Astrocyte (in vitro differentiated cells and primary cell): ENCODE data around the gene KCNN3. TPM values are rescaled to one million over a fixed set of nuclear protein-coding genes. Genes with fewer than 3 reads are reported as not detected.
A peak's percentile ranks its signal among the peaks of the same experiment; 100 is the strongest.

Source experiments
- DNase-seq: peaks from one replicate; pipeline ENCODE4 v3.0.0-alpha.2; 2010; ENCODE audit warnings: low read depth
- FAIRE-seq: peaks from 2 replicates; lab custom pipeline; 2011; peaks lifted over from hg19 to GRCh38; lab: Jason Lieb, UNC
- H2AFZ ChIP-seq: 2 replicates; pipeline ENCODE4 v1.6.0; 2012; ENCODE audit warnings: low read depth, low read length, inconsistent platforms
- H3K27ac ChIP-seq: 2 replicates; pipeline ENCODE4 v1.5.1; 2011; ENCODE audit warnings: low read depth, low read length, inconsistent platforms
- H3K27me3 ChIP-seq: 2 replicates; pipeline ENCODE4 v1.6.0; 2011; ENCODE audit warnings: low read length, inconsistent platforms; ENCODE audit not compliant: insufficient read depth
- H3K36me3 ChIP-seq: 2 replicates; pipeline ENCODE4 v1.5.1; 2011; ENCODE audit warnings: low read length, inconsistent platforms; ENCODE audit not compliant: insufficient read depth
- H3K4me1 ChIP-seq: 2 replicates; pipeline ENCODE4 v1.5.1; 2011; ENCODE audit warnings: low read length, inconsistent platforms; ENCODE audit not compliant: insufficient read depth
- H3K4me2 ChIP-seq: 2 replicates; pipeline ENCODE4 v1.6.0; 2012; ENCODE audit warnings: low read length, inconsistent platforms
- H3K4me3 ChIP-seq: 2 replicates; pipeline ENCODE4 v1.5.1; 2011; ENCODE audit warnings: low read depth, mild to moderate bottlenecking, low read length, inconsistent platforms; ENCODE audit not compliant: insufficient read depth
- H3K79me2 ChIP-seq: 2 replicates; pipeline ENCODE4 v1.6.0; 2012; ENCODE audit warnings: mild to moderate bottlenecking, low read length, inconsistent platforms; ENCODE audit not compliant: insufficient read depth
- H3K9ac ChIP-seq: 2 replicates; pipeline ENCODE4 v1.6.0; 2012; ENCODE audit warnings: mild to moderate bottlenecking, low read length, inconsistent platforms
- H3K9me3 ChIP-seq: 2 replicates; pipeline ENCODE4 v1.5.1; 2012; ENCODE audit warnings: low read depth, mild to moderate bottlenecking, low read length, inconsistent platforms; ENCODE audit not compliant: insufficient read depth
- H4K20me1 ChIP-seq: 2 replicates; pipeline ENCODE4 v1.6.0; 2012; ENCODE audit warnings: low read length, inconsistent platforms; ENCODE audit not compliant: insufficient read depth
- H3K27ac Mint-ChIP-seq: one replicate; pipeline ENCODE4 v1.8.0; 2021; ENCODE audit warnings: mild to moderate bottlenecking, mixed read lengths; ENCODE audit not compliant: unreplicated experiment
- H3K27me3 Mint-ChIP-seq: one replicate; pipeline ENCODE4 v1.8.0; 2021; ENCODE audit warnings: low read depth, mixed read lengths; ENCODE audit not compliant: unreplicated experiment
- H3K36me3 Mint-ChIP-seq: one replicate; pipeline ENCODE4 v1.8.0; 2021; ENCODE audit warnings: low read depth, mixed read lengths; ENCODE audit not compliant: unreplicated experiment
- H3K4me1 Mint-ChIP-seq: one replicate; pipeline ENCODE4 v1.8.0; 2021; ENCODE audit warnings: low read depth, mixed read lengths; ENCODE audit not compliant: unreplicated experiment
- H3K4me3 Mint-ChIP-seq: one replicate; pipeline ENCODE4 v1.8.0; 2021; ENCODE audit warnings: mild to moderate bottlenecking, moderate library complexity, mixed read lengths; ENCODE audit not compliant: unreplicated experiment
- H3K9me3 Mint-ChIP-seq: one replicate; pipeline ENCODE4 v1.8.0; 2021; ENCODE audit warnings: mild to moderate bottlenecking, mixed read lengths; ENCODE audit not compliant: unreplicated experiment
- CTCF ChIP-seq: IDR thresholded peaks from 2 replicates; pipeline ENCODE4 v1.5.1; 2011; ENCODE audit warnings: low read depth, mild to moderate bottlenecking, inconsistent platforms, low read length, moderate library complexity; ENCODE audit not compliant: insufficient read depth
- EZH2 ChIP-seq: IDR thresholded peaks from 2 replicates; pipeline ENCODE4 v1.6.1; 2012; ENCODE audit warnings: mild to moderate bottlenecking, low read length, inconsistent platforms; ENCODE audit not compliant: insufficient read depth
- total RNA-seq: library from RNA; stranded (reverse); gene quantifications from 2 replicates; pipeline ENCODE4 v1.2.1, GENCODE V29; 2021

The KCNN3 gene
- total RNA-seq, 1 donor from 2014 or later, result 0.66 TPM

GRCh38 chr1:154768456-154769125, 101.5 kb downstream of the KCNN3 start:
- no peak overlapping the region for H2AFZ ChIP-seq
- peak overlapping the region; percentile 57 for H3K9ac ChIP-seq
- H3K79me2 ChIP-seq, result no peaks in the 10 kb centered on the region
- peaks cover 11% of the 10 kb centered on the region for H3K27me3 ChIP-seq
- Mint-ChIP-seq H3K36me3 (no peaks in the 10 kb centered on the region), H3K9me3 (no peaks in the 10 kb centered on the region), H3K4me1 (peaks cover 7% of the 10 kb centered on the region), H3K27ac (peak overlapping the region; percentile 72), H3K4me3 (no peak overlapping the region), H3K27me3 (peaks cover 22% of the 10 kb centered on the region)
- H3K4me1 ChIP-seq, result peaks cover 7% of the 10 kb centered on the region
- DNase-seq, result no peak
- H4K20me1 ChIP-seq, result no peaks in the 10 kb centered on the region
- no peaks in the 10 kb centered on the region for H3K9me3 ChIP-seq
- FAIRE-seq, result no peak
- peak overlapping the region; percentile 49 for H3K27ac ChIP-seq
- no peak overlapping the region for H3K4me2 ChIP-seq
- no peak overlapping the region for H3K4me3 ChIP-seq
- no peaks in the 10 kb centered on the region for H3K36me3 ChIP-seq
- TF ChIP-seq CTCF, result no peak
- TF ChIP-seq EZH2, result no peak

GRCh38 chr1:154767315-154768240, 102.5 kb downstream of the KCNN3 start:
- Mint-ChIP-seq H3K27me3 (peaks cover 16% of the 10 kb centered on the region), H3K4me3 (no peak overlapping the region), H3K4me1 (peaks cover 7% of the 10 kb centered on the region), H3K27ac (peak overlapping the region; percentile 99), H3K9me3 (no peaks in the 10 kb centered on the region), H3K36me3 (no peaks in the 10 kb centered on the region)
- H3K4me2 ChIP-seq, result peak overlapping the region; percentile 38
- H3K27me3 ChIP-seq, result peaks cover 12% of the 10 kb centered on the region
- FAIRE-seq, result no peak
- no peak overlapping the region for H2AFZ ChIP-seq
- H3K36me3 ChIP-seq, result no peaks in the 10 kb centered on the region
- H3K9me3 ChIP-seq, result no peaks in the 10 kb centered on the region
- peak; percentile 75 for DNase-seq
- H3K4me3 ChIP-seq, result no peak overlapping the region
- H3K79me2 ChIP-seq, result no peaks in the 10 kb centered on the region
- H3K4me1 ChIP-seq, result peaks cover 7% of the 10 kb centered on the region
- H3K9ac ChIP-seq, result peak overlapping the region; percentile 57
- TF ChIP-seq EZH2 (no peak), CTCF (no peak)
- H4K20me1 ChIP-seq, result no peaks in the 10 kb centered on the region
- peak overlapping the region; percentile 49 for H3K27ac ChIP-seq
